ENCODE measurements around the gene NELFE.
A peak's percentile ranks its signal among the peaks of the same experiment; 100 is the strongest.
"Not testable (repeated sequence)": the region's sequence is repeated elsewhere in the genome, so short reads cannot be mapped to it uniquely, and the experiment has no call there.

The NELFE gene

GRCh38 chr6:31958741-31959739 is at the start of gene NELFE, which contains the start of gene SKIC2:
Gene NELFE (minus strand): TSS chr6:31958971. CDS start chr6:31958446, 525 bp downstream.
Gene SKIC2 (plus strand): TSS chr6:31959175. CDS start chr6:31959193, 18 bp downstream.
- DNase-seq: peak; percentile 80 to 99 (median 95)

- DNase-seq: not testable (repeated sequence)
Measured at GRCh38 chr6:32008037-32008436, 49.3 kb upstream of the NELFE start.

- DNase-seq: not testable (repeated sequence)
Measured at GRCh38 chr6:32007086-32007485, 48.3 kb upstream of the NELFE start.

- DNase-seq: not testable (repeated sequence)
Measured at GRCh38 chr6:32005991-32006529, 47.3 kb upstream of the NELFE start.

- DNase-seq: not testable (repeated sequence)
Measured at GRCh38 chr6:32005538-32005880, 46.7 kb upstream of the NELFE start.

- DNase-seq: not testable (repeated sequence)
Measured at GRCh38 chr6:32004864-32005537, 46.2 kb upstream of the NELFE start.

- not testable (repeated sequence) for DNase-seq
Measured at GRCh38 chr6:32004393-32004792, 45.6 kb upstream of the NELFE start.

GRCh38 chr6:32003301-32003700 is 44.5 kb upstream of the NELFE start:
- DNase-seq: not testable (repeated sequence)

- DNase-seq: not testable (repeated sequence)
Measured at GRCh38 chr6:32002546-32003268, 43.9 kb upstream of the NELFE start.

- not testable (repeated sequence) for DNase-seq
Measured at GRCh38 chr6:31996385-31996784, 37.6 kb upstream of the NELFE start.

- DNase-seq: not testable (repeated sequence)
Measured at GRCh38 chr6:31994421-31994820, 35.6 kb upstream of the NELFE start.

- DNase-seq: not testable (repeated sequence)
Measured at GRCh38 chr6:31989363-31989762, 30.6 kb upstream of the NELFE start.

GRCh38 chr6:31981744-31982143 is 23.0 kb upstream of the NELFE start, which contains the start of gene C4A:
Gene C4A (plus strand): TSS chr6:31982057. CDS start chr6:31982108, 51 bp downstream.
- DNase-seq: not testable (repeated sequence)

- not testable (repeated sequence) for DNase-seq
Measured at GRCh38 chr6:31980998-31981397, 22.2 kb upstream of the NELFE start.

- DNase-seq: not testable (repeated sequence)
Measured at GRCh38 chr6:31980195-31980876, 21.6 kb upstream of the NELFE start.

GRCh38 chr6:31979238-31979898 is 20.6 kb upstream of the NELFE start:
- DNase-seq: no peak

GRCh38 chr6:31978831-31979230 is 20.1 kb upstream of the NELFE start:
- no peak for DNase-seq

- DNase-seq: no peak
Measured at GRCh38 chr6:31977816-31978431, 19.2 kb upstream of the NELFE start.

- DNase-seq: not testable (repeated sequence)
Measured at GRCh38 chr6:31976065-31976464, 17.3 kb upstream of the NELFE start.

- DNase-seq: peak in 1 of 14 donors; percentile 52
Measured at GRCh38 chr6:31972709-31973350, 14.1 kb upstream of the NELFE start.
